Measurements from ENCODE around the gene ANGPT4. TPM values are rescaled to one million over a fixed set of nuclear protein-coding genes. Genes with fewer than 3 reads are reported as not detected.

ANGPT4 gene
- total RNA-seq, 1 experiment from 2014 or later, result not detected

- no peak for TF ChIP-seq CTCF (conservative IDR thresholded peaks at IDR 0.05)
- no peak for TF ChIP-seq EZH2 (IDR thresholded peaks at IDR 0.05; ENCODE audit: low read depth)
- Histone ChIP-seq H3K27me3 (ENCODE audit: insufficient read depth, low read depth) (peaks cover 33% of the 10 kb centered on the region), H3K27ac (no peak overlapping the region), H3K4me3 (no peak overlapping the region), H4K20me1 (ENCODE audit: insufficient read depth) (no peaks in the 10 kb centered on the region), H3K36me3 (ENCODE audit: low read depth) (no peaks in the 10 kb centered on the region), H3K4me1 (replicated peaks; ENCODE audit: insufficient read depth) (no peaks in the 10 kb centered on the region), H3K9me3 (ENCODE audit: insufficient read depth, low read depth) (no peaks in the 10 kb centered on the region), H3F3A (ENCODE audit: insufficient read depth, low read depth) (no peaks in the 10 kb centered on the region), H2AFZ (no peak overlapping the region), H3K9me2 (ENCODE audit: insufficient read depth) (no peaks in the 10 kb centered on the region), H3K79me2 (ENCODE audit: low read depth) (no peaks in the 10 kb centered on the region), H3K4me2 (no peak overlapping the region)
- CTCF ChIA-PET, result interaction anchor here (0.5 kb wide), 1 partner anchor 43 kb away, joined by 5 read pairs; no protein-coding TSS in a partner anchor
- intact Hi-C loops (cut with micrococcal nuclease; ENCODE audit: unreplicated experiment), result no loop called here
- POLR2A ChIA-PET (ENCODE audit: unreplicated experiment), result no interaction called here
- no TSS peak for BruUV-seq (replicated peaks)
- DNase-seq, result no peak
Observed at GRCh38 chr20:914727-915498, 1.2 kb downstream of the ANGPT4 start.

GRCh38 chr20:913306-913849, 2.8 kb downstream of the ANGPT4 start:
- Histone ChIP-seq H3K27me3 (ENCODE audit: insufficient read depth, low read depth) (peaks cover 33% of the 10 kb centered on the region), H3K36me3 (ENCODE audit: low read depth) (no peaks in the 10 kb centered on the region), H3K9me2 (ENCODE audit: insufficient read depth) (no peaks in the 10 kb centered on the region), H3K4me2 (no peak overlapping the region), H2AFZ (no peak overlapping the region), H3K4me1 (replicated peaks; ENCODE audit: insufficient read depth) (no peaks in the 10 kb centered on the region), H3F3A (ENCODE audit: insufficient read depth, low read depth) (no peaks in the 10 kb centered on the region), H3K27ac (no peak overlapping the region), H3K9me3 (ENCODE audit: insufficient read depth, low read depth) (no peaks in the 10 kb centered on the region), H3K79me2 (ENCODE audit: low read depth) (no peaks in the 10 kb centered on the region), H4K20me1 (ENCODE audit: insufficient read depth) (no peaks in the 10 kb centered on the region), H3K4me3 (no peak overlapping the region)
- no peak for TF ChIP-seq CTCF (conservative IDR thresholded peaks at IDR 0.05)
- no peak for TF ChIP-seq EZH2 (IDR thresholded peaks at IDR 0.05; ENCODE audit: low read depth)
- no TSS peak for BruUV-seq (replicated peaks)
- POLR2A ChIA-PET (ENCODE audit: unreplicated experiment), result no interaction called here
- DNase-seq, result no peak
- intact Hi-C loops (cut with micrococcal nuclease; ENCODE audit: unreplicated experiment), result no loop called here
- CTCF ChIA-PET, result no interaction called here

- H3K79me2 ChIP-seq (ENCODE audit: low read depth), result no peaks in the 10 kb centered on the region
- H4K20me1 ChIP-seq (ENCODE audit: insufficient read depth), result no peaks in the 10 kb centered on the region
- DNase-seq, result no peak
- no peaks in the 10 kb centered on the region for H3K36me3 ChIP-seq (ENCODE audit: low read depth)
- no peaks in the 10 kb centered on the region for H3K9me2 ChIP-seq (ENCODE audit: insufficient read depth)
- H3K4me3 ChIP-seq, result no peak overlapping the region
- H3F3A ChIP-seq (ENCODE audit: insufficient read depth, low read depth), result no peaks in the 10 kb centered on the region
- no peak overlapping the region for H3K4me2 ChIP-seq
- POLR2A ChIA-PET (ENCODE audit: unreplicated experiment), result no interaction called here
- no peak overlapping the region for H3K27ac ChIP-seq
- TF ChIP-seq EZH2 (IDR thresholded peaks at IDR 0.05; ENCODE audit: low read depth) (no peak), CTCF (conservative IDR thresholded peaks at IDR 0.05) (0 out of 2 replicates have a peak, but pooled peaks have one; percentile 24)
- CTCF ChIA-PET, result no interaction called here
- no peak overlapping the region for H2AFZ ChIP-seq
- H3K4me1 ChIP-seq (replicated peaks; ENCODE audit: insufficient read depth), result no peaks in the 10 kb centered on the region
- peaks cover 33% of the 10 kb centered on the region for H3K27me3 ChIP-seq (ENCODE audit: insufficient read depth, low read depth)
- no peaks in the 10 kb centered on the region for H3K9me3 ChIP-seq (ENCODE audit: insufficient read depth, low read depth)
- no TSS peak for BruUV-seq (replicated peaks)
- intact Hi-C loops (cut with micrococcal nuclease; ENCODE audit: unreplicated experiment), result no loop called here
Observed at GRCh38 chr20:911882-912600, 4.1 kb downstream of the ANGPT4 start.
